ENCODE data around the gene FADS2.

FADS2 gene

DNA sequence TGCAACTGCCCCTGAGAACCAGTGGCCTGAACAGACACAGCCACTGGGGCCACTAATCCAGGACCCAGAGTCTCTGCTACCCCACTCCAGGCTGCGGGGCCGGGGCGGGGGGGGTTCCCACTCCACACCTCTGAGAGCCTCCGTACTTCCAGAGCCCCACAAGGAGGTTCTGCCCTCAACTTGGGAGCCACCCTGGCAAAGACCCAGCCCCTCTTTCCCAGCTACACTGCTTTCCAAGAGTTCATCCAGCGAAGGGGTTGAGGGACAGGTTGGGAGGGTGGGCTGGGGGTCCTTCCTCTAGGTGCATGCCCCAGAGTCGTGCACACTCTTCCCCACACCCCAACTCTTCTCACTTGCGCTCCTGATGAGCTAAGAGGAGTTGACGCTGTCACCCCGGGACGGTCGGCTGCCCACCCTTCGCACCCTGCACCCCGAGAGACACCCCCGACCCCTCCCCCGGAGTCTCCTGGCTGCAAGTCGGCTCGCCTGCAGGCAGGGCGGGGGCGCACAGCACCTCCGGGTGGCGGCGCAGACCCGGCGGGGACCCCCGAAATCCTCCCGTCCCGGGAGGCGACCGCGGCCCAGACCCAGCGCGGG is 88.7 kb downstream of the FADS2 start:
- TF ChIP-seq GATA2 (IDR thresholded peaks at IDR 0.05; ENCODE audit: low read depth, low read length) (no peak), GATA3 (IDR thresholded peaks at IDR 0.05; ENCODE audit: low read depth, low read length) (no peak)
